AG04450 (cell line): ENCODE results near the gene TESK1. TPM values are rescaled to one million over a fixed set of nuclear protein-coding genes. Genes with fewer than 3 reads are reported as not detected.

Experiments used
- CTCF ChIA-PET: fragments of 300-600, 350-600 bp; formaldehyde crosslinking; extraction: SDS; loops from one replicate; lab custom pipeline; 2022; ENCODE audit warnings: antibody characterized with exemption, inconsistent platforms; lab: Charles Lee
- POLR2A ChIA-PET: fragments of 350-600 bp; formaldehyde crosslinking; extraction: SDS; loops from one replicate; lab custom pipeline; 2021; ENCODE audit warnings: antibody characterized with exemption, inconsistent platforms; lab: Yijun Ruan, JAX
- DNase-seq: peaks from one replicate; pipeline ENCODE4 v3.0.0-alpha.2; 2011; ENCODE audit warnings: low read depth, low spot score
- H3K27ac ChIP-seq: one replicate; pipeline ENCODE4 v1.5.1; 2012; ENCODE audit warnings: low read depth, low read length, control low read depth
- H3K27me3 ChIP-seq: one replicate; pipeline ENCODE4 v1.6.0; 2012; ENCODE audit warnings: low read length; ENCODE audit not compliant: control insufficient read depth, insufficient read depth
- H3K4me3 ChIP-seq: 2 replicates; pipeline ENCODE4 v1.5.1; 2011; ENCODE audit warnings: mild to moderate bottlenecking, low read depth, low read length, control low read depth
- H3K9me3 ChIP-seq: 2 replicates; pipeline ENCODE4 v1.5.1; 2012; ENCODE audit warnings: low read length; ENCODE audit not compliant: control insufficient read depth, insufficient read depth
- CTCF ChIP-seq: IDR thresholded peaks from 2 replicates; pipeline ENCODE4 v1.5.1; 2011; ENCODE audit warnings: low read depth, low read length, control low read depth, inconsistent platforms
- polyA plus RNA-seq: library from polyadenylated mRNA; depleted of rRNA; stranded (reverse); fragments of >200 nt; gene quantifications from 2 replicates; pipeline ENCODE4 v1.2.3, GENCODE V29; 2011; rRNA removed
- small RNA-seq: library from RNA; depleted of rRNA; stranded (forward); fragments of <200 nt; gene quantifications from one replicate; pipeline ENCODE3, GENCODE V24; 2012; ENCODE audit warnings: low read depth; ENCODE audit not compliant: insufficient read length

The TESK1 gene
- polyA plus RNA-seq, 1 experiment, result 12.8 TPM

GRCh38 chr9:35657546-35658136 is 52.6 kb downstream of the TESK1 start, which contains the start of gene RMRP:
RMRP (minus strand) TSS chr9:35658019.
- Histone ChIP-seq H3K9me3 (peaks cover 3% of the 10 kb centered on the region; the same call in 1 of the 2 replicates), H3K4me3 (peak within 1 kb of the TSS; percentile 93), H3K27me3 (no peaks in the 10 kb centered on the region), H3K27ac (peak within 1 kb of the TSS; percentile 96)
- ChIA-PET POLR2A (interaction anchor here (0.5 to 3.8 kb wide), 16 partner anchors 11 to 1551 kb away, joined by 3 to 75 read pairs (median 6); partner anchors contain the start of genes CREB3, GBA2, RGP1 and TLN1), CTCF (interaction anchor here (0.6 to 3.7 kb wide), 12 partner anchors 9 to 77 kb away, joined by 3 to 30 read pairs (median 4); partner anchors contain the start of genes CREB3 and TLN1)
- peak; percentile 99 for DNase-seq
- TF ChIP-seq CTCF, result peak; percentile 34

- peak within 1 kb of the TSS; percentile 93 for H3K4me3 ChIP-seq
- ChIA-PET POLR2A (interaction anchor here (0.9 to 3.8 kb wide), 12 partner anchors 12 to 91 kb away, joined by 3 to 75 read pairs (median 6); partner anchors contain the start of genes CREB3, GBA2, RGP1 and TLN1), CTCF (interaction anchor here (0.6 to 3.7 kb wide), 17 partner anchors 10 to 166 kb away, joined by 3 to 30 read pairs (median 3); partner anchors contain the start of genes CREB3 and TLN1)
- no peak for DNase-seq
- no peaks in the 10 kb centered on the region for H3K27me3 ChIP-seq
- peak; percentile 49 for TF ChIP-seq CTCF
- H3K27ac ChIP-seq, result peak within 1 kb of the TSS; percentile 96
- peaks cover 3% of the 10 kb centered on the region; the same call in 1 of the 2 replicates for H3K9me3 ChIP-seq
These were observed 53.3 kb downstream of the TESK1 start, which contains the start of gene CCDC107 for GRCh38 chr9:35658137-35658967. CCDC107 (plus strand) TSS chr9:35658292; CDS start chr9:35658380, 88 bp downstream.

GRCh38 chr9:35658968-35659220 is 53.8 kb downstream of the TESK1 start:
- CTCF ChIA-PET, result interaction anchor here (0.6 to 3.7 kb wide), 13 partner anchors 11 to 166 kb away, joined by 3 to 30 read pairs (median 4); partner anchors contain the start of genes CREB3 and TLN1
- Histone ChIP-seq H3K27me3 (no peaks in the 10 kb centered on the region), H3K27ac (peak overlapping the region; percentile 96), H3K4me3 (peak overlapping the region; percentile 93), H3K9me3 (peaks cover 3% of the 10 kb centered on the region; the same call in 1 of the 2 replicates)
- TF ChIP-seq CTCF, result no peak
- POLR2A ChIA-PET, result interaction anchor here (1.4 to 3.8 kb wide), 7 partner anchors 13 to 73 kb away, joined by 5 to 75 read pairs (median 9); partner anchors contain the start of genes CREB3, TLN1 and TPM2
- DNase-seq, result no peak

- peak overlapping the region; percentile 93 for H3K4me3 ChIP-seq
- H3K27ac ChIP-seq, result peak overlapping the region; percentile 96
- ChIA-PET POLR2A (interaction anchor here (1.4 to 3.8 kb wide), 4 partner anchors 20 to 73 kb away, joined by 6 to 75 read pairs (median 10); partner anchors contain the start of genes CREB3, TLN1 and TPM2), CTCF (interaction anchor here (0.6 to 3.7 kb wide), 10 partner anchors 11 to 165 kb away, joined by 3 to 30 read pairs (median 4); partner anchors contain the start of genes CREB3 and TLN1)
- no peaks in the 10 kb centered on the region for H3K27me3 ChIP-seq
- H3K9me3 ChIP-seq, result peaks cover 3% of the 10 kb centered on the region; the same call in 1 of the 2 replicates
- TF ChIP-seq CTCF, result no peak
- DNase-seq, result no peak
These were observed 54.3 kb downstream of the TESK1 start for GRCh38 chr9:35659340-35659739.

Small RNAs within 50 kb of the gene (small RNA-seq; reads per million reads assigned to genes)
- gene MIR4667 (not detected), gene RMRP (not detected), gene RPS29P17 (not detected)

Other genes starting within 250 kb of the TESK1 start
- 17.4 and 19.3 TPM in 2 replicates for gene RUSC2, start 115.2 kb upstream of the TESK1 start, polyA plus RNA-seq
- gene CD72, start 13.2 kb downstream of the TESK1 start, polyA plus RNA-seq, result 0.86 and 1.0 TPM in 2 replicates
- gene SIT1, start 45.7 kb downstream of the TESK1 start, polyA plus RNA-seq, result not detected in 2 replicates
- 173 and 306 TPM in 2 replicates for gene RMRP, start 52.8 kb downstream of the TESK1 start, polyA plus RNA-seq
- 11.8 TPM in 2 replicates for gene CCDC107, start 53.0 kb downstream of the TESK1 start, polyA plus RNA-seq
- gene ARHGEF39, start 59.9 kb downstream of the TESK1 start, polyA plus RNA-seq, result 1.1 and 1.2 TPM in 2 replicates
- gene CA9, start 68.7 kb downstream of the TESK1 start, polyA plus RNA-seq, result 1.2 and 1.3 TPM in 2 replicates
- 1,535 and 1,633 TPM in 2 replicates for gene TPM2, start 84.7 kb downstream of the TESK1 start, polyA plus RNA-seq
- 165 and 224 TPM in 2 replicates for gene TLN1, start 126.9 kb downstream of the TESK1 start, polyA plus RNA-seq
- gene CREB3, start 127.4 kb downstream of the TESK1 start, polyA plus RNA-seq, result 51.1 and 58.1 TPM in 2 replicates
- gene GBA2, start 144.0 kb downstream of the TESK1 start, polyA plus RNA-seq, result 32.9 and 34.7 TPM in 2 replicates
- gene RGP1, start 144.0 kb downstream of the TESK1 start, polyA plus RNA-seq, result 20.2 and 20.7 TPM in 2 replicates
- not detected in 2 replicates for gene MSMP, start 149.0 kb downstream of the TESK1 start, polyA plus RNA-seq
- gene NPR2, start 186.3 kb downstream of the TESK1 start, polyA plus RNA-seq, result 31.9 and 44.6 TPM in 2 replicates
- gene SPAG8, start 207.0 kb downstream of the TESK1 start, polyA plus RNA-seq, result 0.56 and 0.58 TPM in 2 replicates
- gene HINT2, start 209.8 kb downstream of the TESK1 start, polyA plus RNA-seq, result 17.5 and 18.5 TPM in 2 replicates
- gene FAM221B, start 223.5 kb downstream of the TESK1 start, polyA plus RNA-seq, result not detected in 2 replicates
- 3.3 and 4.7 TPM in 2 replicates for gene TMEM8B, start 224.0 kb downstream of the TESK1 start, polyA plus RNA-seq